Panc1 (cell line): Measurements from ENCODE around the gene MAPK4. TPM values are rescaled to one million over a fixed set of nuclear protein-coding genes. Genes with fewer than 3 reads are reported as not detected.

ENCODE experiments used
- ATAC-seq: fragments of 200-7000 bp; cut with Tn5 transposase; 2 replicates; pipeline ENCODE4 v1.9.1; 2020; ENCODE audit warnings: mild to moderate bottlenecking, moderate library complexity
- BruUV-seq: library from RNA; stranded (reverse); fragments of 400-500 nt; replicated peaks from 2 replicates; lab custom pipeline; 2021; lab: Mats Ljungman, UMichigan
- CTCF ChIA-PET: fragments of 300-600 bp; sonication (Branson Sonifier 250); formaldehyde crosslinking; loops from one replicate; lab custom pipeline; 2022; ENCODE audit warnings: antibody characterized with exemption; lab: Charles Lee
- POLR2A ChIA-PET: fragments of 300-600 bp; sonication (Branson Sonifier 250); formaldehyde crosslinking; loops from one replicate; lab custom pipeline; 2022; ENCODE audit warnings: antibody characterized with exemption; lab: Charles Lee
- DNase-seq: peaks from one replicate; pipeline ENCODE4 v3.0.0-alpha.2; 2010; ENCODE audit warnings: low read depth, low spot score
- H3K27ac ChIP-seq: 2 replicates; pipeline ENCODE4 v1.5.1; 2011; ENCODE audit warnings: mild to moderate bottlenecking, low read length, inconsistent platforms
- H3K27me3 ChIP-seq: fragments of 200-500 bp; sonication (Bioruptor generic); 2 replicates; pipeline ENCODE4 v1.6.0; 2014; ENCODE audit warnings: low read length, inconsistent platforms; ENCODE audit not compliant: control insufficient read depth, insufficient read depth
- H3K36me3 ChIP-seq: fragments of 200-500 bp; sonication (Bioruptor generic); 2 replicates; pipeline ENCODE4 v1.5.1; 2014; ENCODE audit warnings: inconsistent platforms, mild to moderate bottlenecking, low read length, moderate library complexity; ENCODE audit not compliant: control insufficient read depth, insufficient read depth
- H3K4me1 ChIP-seq: 2 replicates; pipeline ENCODE4 v1.5.1; 2011; ENCODE audit warnings: inconsistent platforms, mild to moderate bottlenecking, low read length, moderate library complexity; ENCODE audit not compliant: control insufficient read depth, insufficient read depth
- H3K4me3 ChIP-seq, 2 experiments: 2 replicates each; pipeline ENCODE4 v1.5.1; 2011 to 2012; ENCODE audit warnings: low read depth in 2 of 2, low read length in 2 of 2, mild to moderate bottlenecking in 2 of 2, inconsistent platforms in 1 of 2, moderate library complexity in 1 of 2
- H3K9me3 ChIP-seq: fragments of 200-500 bp; sonication (Bioruptor generic); 2 replicates; pipeline ENCODE4 v1.5.1; 2014; ENCODE audit warnings: low read depth, mild to moderate bottlenecking, inconsistent platforms, low read length, moderate library complexity; ENCODE audit not compliant: control insufficient read depth, insufficient read depth
- POLR2AphosphoS5 ChIP-seq: IDR thresholded peaks from 2 replicates; pipeline ENCODE4 v1.6.1; 2012; ENCODE audit warnings: mild to moderate bottlenecking, low read depth, low read length, moderate library complexity
- SIN3A ChIP-seq: IDR thresholded peaks from 2 replicates; pipeline ENCODE4 v1.6.1; 2012; ENCODE audit warnings: low read depth, mild to moderate bottlenecking, low read length, moderate library complexity, borderline replicate concordance; ENCODE audit not compliant: insufficient read depth
- TCF7L2 ChIP-seq: IDR thresholded peaks from 2 replicates; pipeline ENCODE4 v1.6.1; 2011; ENCODE audit warnings: mild to moderate bottlenecking, low read depth, low read length, inconsistent platforms
- in situ Hi-C: cut with HindIII; loops from 2 replicates; pipeline ENCODE4 v1.10.0; 2016; ENCODE audit warnings: low sequenced_read_pairs, low pct_unique_long_range_greater_than_20kb
- intact Hi-C: fragments of 100-400 bp; cut with micrococcal nuclease; formaldehyde crosslinking; loops from one replicate; pipeline ENCODE4 v1.10.0; 2022; ENCODE audit not compliant: unreplicated experiment
- total RNA-seq: library from RNA; stranded (reverse); gene quantifications from one replicate; pipeline ENCODE4 v1.2.1, GENCODE V29; 2021; ENCODE audit not compliant: unreplicated experiment
- TF ChIP-seq, protein P1 (sequence below), 2 experiments: IDR thresholded peaks; 2 replicates each; pipeline ENCODE4 v1.6.1; 2011 to 2012; ENCODE audit warnings: low read depth in 2 of 2, control low read depth in 1 of 2, low read length in 1 of 2, mild to moderate bottlenecking in 1 of 2, moderate library complexity in 1 of 2; ENCODE audit not compliant: insufficient read depth in 1 of 2
- TF ChIP-seq, protein P2 (sequence below): fragments of 450-650 bp; IDR thresholded peaks from 2 replicates; pipeline ENCODE4 v1.5.1; 2017; ENCODE audit warnings: mild to moderate bottlenecking

Gene MAPK4
- total RNA-seq, 1 experiment from 2014 or later = not detected

DNA sequence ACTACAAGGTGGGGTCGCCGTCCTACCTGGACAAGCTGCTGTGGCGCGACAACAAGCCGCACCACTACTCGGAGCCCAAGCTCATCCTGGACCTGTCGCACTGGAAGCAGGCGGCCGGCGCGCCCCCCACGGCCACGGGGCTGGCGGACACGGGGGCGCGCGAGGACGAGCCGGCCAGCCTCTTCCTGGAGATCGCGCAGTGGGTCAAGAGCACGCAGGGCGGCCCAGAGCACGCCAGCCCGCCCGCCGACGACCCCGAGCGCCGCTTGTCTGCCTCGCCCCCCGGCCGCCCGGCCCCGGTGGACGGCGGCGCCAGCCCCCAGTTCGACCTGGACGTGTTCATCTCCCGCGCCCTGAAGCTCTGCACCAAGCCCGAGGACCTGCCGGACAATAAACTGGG, 169.5 kb downstream of the MAPK4 start:
- ChIA-PET CTCF (no interaction called here), POLR2A (no interaction called here)
- BruUV-seq = no TSS peak
- Histone ChIP-seq H3K36me3 (no peaks in the 10 kb centered on the region), H3K4me3 (no peak overlapping the region), H3K27me3 (no peaks in the 10 kb centered on the region), H3K9me3 (no peaks in the 10 kb centered on the region), H3K4me1 (no peaks in the 10 kb centered on the region), H3K27ac (no peak overlapping the region)
- in situ Hi-C loops (no loop called here), intact Hi-C loops (no loop called here)
- ATAC-seq = no peak
- DNase-seq = no peak
- TF ChIP-seq, protein P1, sequence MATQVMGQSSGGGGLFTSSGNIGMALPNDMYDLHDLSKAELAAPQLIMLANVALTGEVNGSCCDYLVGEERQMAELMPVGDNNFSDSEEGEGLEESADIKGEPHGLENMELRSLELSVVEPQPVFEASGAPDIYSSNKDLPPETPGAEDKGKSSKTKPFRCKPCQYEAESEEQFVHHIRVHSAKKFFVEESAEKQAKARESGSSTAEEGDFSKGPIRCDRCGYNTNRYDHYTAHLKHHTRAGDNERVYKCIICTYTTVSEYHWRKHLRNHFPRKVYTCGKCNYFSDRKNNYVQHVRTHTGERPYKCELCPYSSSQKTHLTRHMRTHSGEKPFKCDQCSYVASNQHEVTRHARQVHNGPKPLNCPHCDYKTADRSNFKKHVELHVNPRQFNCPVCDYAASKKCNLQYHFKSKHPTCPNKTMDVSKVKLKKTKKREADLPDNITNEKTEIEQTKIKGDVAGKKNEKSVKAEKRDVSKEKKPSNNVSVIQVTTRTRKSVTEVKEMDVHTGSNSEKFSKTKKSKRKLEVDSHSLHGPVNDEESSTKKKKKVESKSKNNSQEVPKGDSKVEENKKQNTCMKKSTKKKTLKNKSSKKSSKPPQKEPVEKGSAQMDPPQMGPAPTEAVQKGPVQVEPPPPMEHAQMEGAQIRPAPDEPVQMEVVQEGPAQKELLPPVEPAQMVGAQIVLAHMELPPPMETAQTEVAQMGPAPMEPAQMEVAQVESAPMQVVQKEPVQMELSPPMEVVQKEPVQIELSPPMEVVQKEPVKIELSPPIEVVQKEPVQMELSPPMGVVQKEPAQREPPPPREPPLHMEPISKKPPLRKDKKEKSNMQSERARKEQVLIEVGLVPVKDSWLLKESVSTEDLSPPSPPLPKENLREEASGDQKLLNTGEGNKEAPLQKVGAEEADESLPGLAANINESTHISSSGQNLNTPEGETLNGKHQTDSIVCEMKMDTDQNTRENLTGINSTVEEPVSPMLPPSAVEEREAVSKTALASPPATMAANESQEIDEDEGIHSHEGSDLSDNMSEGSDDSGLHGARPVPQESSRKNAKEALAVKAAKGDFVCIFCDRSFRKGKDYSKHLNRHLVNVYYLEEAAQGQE (IDR thresholded peaks at IDR 0.05; ENCODE audit: insufficient read depth in 1 of 2, low read depth in 2 of 2, low read length in 1 of 2) = no peak
- TF ChIP-seq POLR2AphosphoS5 (no peak), SIN3A (no peak), TCF7L2 (no peak)
- TF ChIP-seq, protein P2, sequence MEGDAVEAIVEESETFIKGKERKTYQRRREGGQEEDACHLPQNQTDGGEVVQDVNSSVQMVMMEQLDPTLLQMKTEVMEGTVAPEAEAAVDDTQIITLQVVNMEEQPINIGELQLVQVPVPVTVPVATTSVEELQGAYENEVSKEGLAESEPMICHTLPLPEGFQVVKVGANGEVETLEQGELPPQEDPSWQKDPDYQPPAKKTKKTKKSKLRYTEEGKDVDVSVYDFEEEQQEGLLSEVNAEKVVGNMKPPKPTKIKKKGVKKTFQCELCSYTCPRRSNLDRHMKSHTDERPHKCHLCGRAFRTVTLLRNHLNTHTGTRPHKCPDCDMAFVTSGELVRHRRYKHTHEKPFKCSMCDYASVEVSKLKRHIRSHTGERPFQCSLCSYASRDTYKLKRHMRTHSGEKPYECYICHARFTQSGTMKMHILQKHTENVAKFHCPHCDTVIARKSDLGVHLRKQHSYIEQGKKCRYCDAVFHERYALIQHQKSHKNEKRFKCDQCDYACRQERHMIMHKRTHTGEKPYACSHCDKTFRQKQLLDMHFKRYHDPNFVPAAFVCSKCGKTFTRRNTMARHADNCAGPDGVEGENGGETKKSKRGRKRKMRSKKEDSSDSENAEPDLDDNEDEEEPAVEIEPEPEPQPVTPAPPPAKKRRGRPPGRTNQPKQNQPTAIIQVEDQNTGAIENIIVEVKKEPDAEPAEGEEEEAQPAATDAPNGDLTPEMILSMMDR = no peak

DNA sequence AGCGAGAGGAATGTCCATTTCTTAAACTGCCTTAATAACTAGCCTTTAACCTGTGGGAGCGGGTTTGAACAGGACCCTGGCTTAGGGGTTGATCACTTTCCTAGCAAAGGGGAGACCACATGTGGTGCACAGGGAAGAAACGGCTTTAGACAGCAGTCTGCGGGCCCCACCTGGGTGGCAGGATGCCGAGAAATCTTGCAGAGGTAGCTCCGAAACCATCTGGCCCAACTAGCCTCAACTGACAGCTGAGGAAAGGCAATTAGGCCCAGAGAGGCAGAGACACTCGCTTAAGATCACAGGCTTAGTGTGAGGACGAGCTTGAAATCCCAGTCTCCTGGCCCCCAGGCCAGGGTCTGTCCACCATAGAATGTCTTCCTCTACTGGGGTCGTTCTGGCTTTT, 170.1 kb downstream of the MAPK4 start:
- no peak overlapping the region for H3K4me3 ChIP-seq
- H3K27me3 ChIP-seq = no peaks in the 10 kb centered on the region
- no peaks in the 10 kb centered on the region for H3K36me3 ChIP-seq
- POLR2A ChIA-PET = no interaction called here
- in situ Hi-C loops (no loop called here), intact Hi-C loops (no loop called here)
- ATAC-seq = no peak
- CTCF ChIA-PET = no interaction called here
- TF ChIP-seq POLR2AphosphoS5 = no peak
- TF ChIP-seq, protein P1 (IDR thresholded peaks at IDR 0.05; ENCODE audit: insufficient read depth in 1 of 2, low read depth in 2 of 2, low read length in 1 of 2) = no peak
- TF ChIP-seq TCF7L2 = no peak
- TF ChIP-seq, protein P2 = no peak
- no peak for TF ChIP-seq SIN3A
- no peaks in the 10 kb centered on the region for H3K4me1 ChIP-seq
- H3K27ac ChIP-seq = no peak overlapping the region
- DNase-seq = no peak
- no peaks in the 10 kb centered on the region for H3K9me3 ChIP-seq
- no TSS peak for BruUV-seq
